ENCODE results near the gene SLC25A33. TPM values are rescaled to one million over a fixed set of nuclear protein-coding genes. Genes with fewer than 3 reads are reported as not detected.

The SLC25A33 gene
- total RNA-seq, 1 experiment from 2014 or later = 9.2 TPM

DNA sequence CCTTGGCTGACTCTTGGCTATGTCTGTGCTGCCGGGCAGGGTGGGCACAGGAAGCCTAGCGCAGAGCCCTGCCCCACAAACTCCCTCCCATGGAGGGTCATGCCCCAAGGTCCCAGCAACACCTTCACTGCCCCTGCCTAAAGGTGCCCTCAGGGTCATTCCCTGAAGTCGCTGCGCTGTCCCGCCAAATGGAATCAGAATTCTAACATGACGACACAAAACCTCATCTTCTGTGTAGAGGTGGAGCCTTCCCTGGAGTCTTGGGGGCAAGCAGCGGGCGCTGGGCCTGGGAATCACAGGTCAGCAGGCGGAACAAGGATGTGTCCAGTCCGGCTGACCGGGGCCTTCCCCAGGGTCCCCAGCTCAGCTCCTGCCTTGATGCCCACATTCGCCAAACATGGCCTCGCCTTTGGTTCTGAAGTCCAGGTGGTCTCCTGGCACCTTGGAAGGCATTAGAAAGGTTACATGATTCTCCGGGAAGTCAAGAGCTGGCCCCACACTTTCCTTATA, 66.7 kb downstream of the SLC25A33 start (continued):
- TF ChIP-seq, protein P1, sequence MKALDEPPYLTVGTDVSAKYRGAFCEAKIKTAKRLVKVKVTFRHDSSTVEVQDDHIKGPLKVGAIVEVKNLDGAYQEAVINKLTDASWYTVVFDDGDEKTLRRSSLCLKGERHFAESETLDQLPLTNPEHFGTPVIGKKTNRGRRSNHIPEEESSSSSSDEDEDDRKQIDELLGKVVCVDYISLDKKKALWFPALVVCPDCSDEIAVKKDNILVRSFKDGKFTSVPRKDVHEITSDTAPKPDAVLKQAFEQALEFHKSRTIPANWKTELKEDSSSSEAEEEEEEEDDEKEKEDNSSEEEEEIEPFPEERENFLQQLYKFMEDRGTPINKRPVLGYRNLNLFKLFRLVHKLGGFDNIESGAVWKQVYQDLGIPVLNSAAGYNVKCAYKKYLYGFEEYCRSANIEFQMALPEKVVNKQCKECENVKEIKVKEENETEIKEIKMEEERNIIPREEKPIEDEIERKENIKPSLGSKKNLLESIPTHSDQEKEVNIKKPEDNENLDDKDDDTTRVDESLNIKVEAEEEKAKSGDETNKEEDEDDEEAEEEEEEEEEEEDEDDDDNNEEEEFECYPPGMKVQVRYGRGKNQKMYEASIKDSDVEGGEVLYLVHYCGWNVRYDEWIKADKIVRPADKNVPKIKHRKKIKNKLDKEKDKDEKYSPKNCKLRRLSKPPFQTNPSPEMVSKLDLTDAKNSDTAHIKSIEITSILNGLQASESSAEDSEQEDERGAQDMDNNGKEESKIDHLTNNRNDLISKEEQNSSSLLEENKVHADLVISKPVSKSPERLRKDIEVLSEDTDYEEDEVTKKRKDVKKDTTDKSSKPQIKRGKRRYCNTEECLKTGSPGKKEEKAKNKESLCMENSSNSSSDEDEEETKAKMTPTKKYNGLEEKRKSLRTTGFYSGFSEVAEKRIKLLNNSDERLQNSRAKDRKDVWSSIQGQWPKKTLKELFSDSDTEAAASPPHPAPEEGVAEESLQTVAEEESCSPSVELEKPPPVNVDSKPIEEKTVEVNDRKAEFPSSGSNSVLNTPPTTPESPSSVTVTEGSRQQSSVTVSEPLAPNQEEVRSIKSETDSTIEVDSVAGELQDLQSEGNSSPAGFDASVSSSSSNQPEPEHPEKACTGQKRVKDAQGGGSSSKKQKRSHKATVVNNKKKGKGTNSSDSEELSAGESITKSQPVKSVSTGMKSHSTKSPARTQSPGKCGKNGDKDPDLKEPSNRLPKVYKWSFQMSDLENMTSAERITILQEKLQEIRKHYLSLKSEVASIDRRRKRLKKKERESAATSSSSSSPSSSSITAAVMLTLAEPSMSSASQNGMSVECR (CRISPR knock-in tag; IDR thresholded peaks at IDR 0.05; ENCODE audit: borderline replicate concordance) = no peak
- TF ChIP-seq, protein P2, sequence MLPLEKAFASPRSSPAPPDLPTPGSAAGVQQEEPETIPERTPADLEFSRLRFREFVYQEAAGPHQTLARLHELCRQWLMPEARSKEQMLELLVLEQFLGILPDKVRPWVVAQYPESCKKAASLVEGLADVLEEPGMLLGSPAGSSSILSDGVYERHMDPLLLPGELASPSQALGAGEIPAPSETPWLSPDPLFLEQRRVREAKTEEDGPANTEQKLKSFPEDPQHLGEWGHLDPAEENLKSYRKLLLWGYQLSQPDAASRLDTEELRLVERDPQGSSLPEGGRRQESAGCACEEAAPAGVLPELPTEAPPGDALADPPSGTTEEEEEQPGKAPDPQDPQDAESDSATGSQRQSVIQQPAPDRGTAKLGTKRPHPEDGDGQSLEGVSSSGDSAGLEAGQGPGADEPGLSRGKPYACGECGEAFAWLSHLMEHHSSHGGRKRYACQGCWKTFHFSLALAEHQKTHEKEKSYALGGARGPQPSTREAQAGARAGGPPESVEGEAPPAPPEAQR (CRISPR knock-in tag; IDR thresholded peaks at IDR 0.05) = no peak
- TF ChIP-seq, protein P3, sequence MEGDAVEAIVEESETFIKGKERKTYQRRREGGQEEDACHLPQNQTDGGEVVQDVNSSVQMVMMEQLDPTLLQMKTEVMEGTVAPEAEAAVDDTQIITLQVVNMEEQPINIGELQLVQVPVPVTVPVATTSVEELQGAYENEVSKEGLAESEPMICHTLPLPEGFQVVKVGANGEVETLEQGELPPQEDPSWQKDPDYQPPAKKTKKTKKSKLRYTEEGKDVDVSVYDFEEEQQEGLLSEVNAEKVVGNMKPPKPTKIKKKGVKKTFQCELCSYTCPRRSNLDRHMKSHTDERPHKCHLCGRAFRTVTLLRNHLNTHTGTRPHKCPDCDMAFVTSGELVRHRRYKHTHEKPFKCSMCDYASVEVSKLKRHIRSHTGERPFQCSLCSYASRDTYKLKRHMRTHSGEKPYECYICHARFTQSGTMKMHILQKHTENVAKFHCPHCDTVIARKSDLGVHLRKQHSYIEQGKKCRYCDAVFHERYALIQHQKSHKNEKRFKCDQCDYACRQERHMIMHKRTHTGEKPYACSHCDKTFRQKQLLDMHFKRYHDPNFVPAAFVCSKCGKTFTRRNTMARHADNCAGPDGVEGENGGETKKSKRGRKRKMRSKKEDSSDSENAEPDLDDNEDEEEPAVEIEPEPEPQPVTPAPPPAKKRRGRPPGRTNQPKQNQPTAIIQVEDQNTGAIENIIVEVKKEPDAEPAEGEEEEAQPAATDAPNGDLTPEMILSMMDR (IDR thresholded peaks at IDR 0.05) = no peak
- TF ChIP-seq ZNF416 (CRISPR knock-in tag; IDR thresholded peaks at IDR 0.05) = no peak

DNA sequence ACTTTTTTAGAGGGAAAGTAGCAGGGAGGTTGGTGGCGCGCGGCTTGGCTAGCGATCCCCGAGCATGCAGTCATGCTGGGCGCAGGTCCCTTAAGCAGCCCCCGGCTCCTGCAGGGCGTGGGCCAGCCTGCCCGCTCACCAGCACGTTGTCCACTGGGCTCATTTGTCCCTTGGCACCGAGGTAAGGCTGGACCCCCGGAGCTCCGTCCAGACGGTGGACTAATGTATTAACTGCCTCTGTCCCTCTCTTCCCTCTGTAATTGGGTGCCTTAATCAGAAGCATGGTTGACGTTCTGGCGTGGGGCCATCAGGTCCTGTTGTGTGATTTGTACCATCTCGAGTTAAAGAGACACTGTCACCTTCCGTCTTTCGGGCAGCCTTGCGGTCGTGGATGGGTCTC, 67.2 kb downstream of the SLC25A33 start:
- CTCF ChIA-PET = interaction anchor here (1.9 kb wide), 1 partner anchor 9 kb away, joined by 12 read pairs; no protein-coding TSS in a partner anchor
- POLR2A ChIA-PET = no interaction called here
- TF ChIP-seq MYBL2 (CRISPR knock-in tag; IDR thresholded peaks at IDR 0.05) = no peak
- peaks cover 12% of the 10 kb centered on the region; the same call in 1 of the 2 replicates for H3K36me3 Mint-ChIP-seq
- H3K27ac Mint-ChIP-seq = peak overlapping the region; percentile 78; the same call in 1 of the 2 replicates
- H3K9me3 Mint-ChIP-seq = no peaks in the 10 kb centered on the region
- ATAC-seq (no peak), DNase-seq (ENCODE audit: low spot score) (no peak)
- no peaks in the 10 kb centered on the region for H3K27me3 Mint-ChIP-seq (ENCODE audit: low read depth)
- no peak overlapping the region for H3K4me3 Mint-ChIP-seq
- H3K4me1 Mint-ChIP-seq = no peaks in the 10 kb centered on the region

DNA sequence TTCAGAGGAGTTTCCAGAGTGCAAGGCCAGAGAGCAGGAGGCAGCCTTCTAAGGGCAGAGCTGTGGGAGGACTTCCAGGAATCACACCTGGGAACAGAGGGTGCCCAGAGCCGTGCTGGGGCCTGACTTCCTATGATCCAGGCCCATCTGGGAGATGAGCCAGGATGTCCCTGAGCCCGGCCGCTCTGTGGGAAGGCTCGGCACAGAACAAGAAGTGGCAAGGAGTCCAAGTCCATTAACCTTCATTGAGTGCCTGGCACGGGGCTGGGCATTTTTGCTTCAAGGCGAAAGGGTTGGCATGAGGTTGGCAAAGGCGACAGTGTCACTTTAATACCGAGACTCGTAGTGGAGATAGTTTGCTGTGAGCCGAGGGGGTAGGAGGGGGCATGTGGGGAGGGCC, 67.7 kb downstream of the SLC25A33 start:
- TF ChIP-seq FOXJ3 (CRISPR knock-in tag; IDR thresholded peaks at IDR 0.05; ENCODE audit: borderline replicate concordance) (no peak), SMAD4 (CRISPR knock-in tag; IDR thresholded peaks at IDR 0.05) (no peak), JAZF1 (CRISPR knock-in tag; IDR thresholded peaks at IDR 0.05) (no peak), ZNF671 (CRISPR knock-in tag; IDR thresholded peaks at IDR 0.05) (no peak), CREB1 (CRISPR knock-in tag; IDR thresholded peaks at IDR 0.05) (no peak), MXD4 (CRISPR knock-in tag; IDR thresholded peaks at IDR 0.05; ENCODE audit: borderline replicate concordance) (no peak), OVOL2 (CRISPR knock-in tag; IDR thresholded peaks at IDR 0.05; ENCODE audit: borderline replicate concordance) (no peak), KAT7 (CRISPR knock-in tag; IDR thresholded peaks at IDR 0.05; ENCODE audit: borderline replicate concordance) (no peak), CBFB (CRISPR knock-in tag; IDR thresholded peaks at IDR 0.05; ENCODE audit: low read depth) (no peak), ETV6 (CRISPR knock-in tag; IDR thresholded peaks at IDR 0.05) (no peak), HMGA2 (CRISPR knock-in tag; IDR thresholded peaks at IDR 0.05) (no peak), ZNF219 (CRISPR knock-in tag; IDR thresholded peaks at IDR 0.05; ENCODE audit: borderline replicate concordance) (no peak)
- TF ChIP-seq, protein P4, sequence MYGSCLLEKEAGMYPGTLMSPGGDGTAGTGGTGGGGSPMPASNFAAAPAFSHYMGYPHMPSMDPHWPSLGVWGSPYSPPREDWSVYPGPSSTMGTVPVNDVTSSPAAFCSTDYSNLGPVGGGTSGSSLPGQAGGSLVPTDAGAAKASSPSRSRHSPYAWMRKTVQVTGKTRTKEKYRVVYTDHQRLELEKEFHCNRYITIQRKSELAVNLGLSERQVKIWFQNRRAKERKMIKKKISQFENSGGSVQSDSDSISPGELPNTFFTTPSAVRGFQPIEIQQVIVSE (CRISPR knock-in tag; IDR thresholded peaks at IDR 0.05; ENCODE audit: borderline replicate concordance) = no peak
- TF ChIP-seq, protein P5, sequence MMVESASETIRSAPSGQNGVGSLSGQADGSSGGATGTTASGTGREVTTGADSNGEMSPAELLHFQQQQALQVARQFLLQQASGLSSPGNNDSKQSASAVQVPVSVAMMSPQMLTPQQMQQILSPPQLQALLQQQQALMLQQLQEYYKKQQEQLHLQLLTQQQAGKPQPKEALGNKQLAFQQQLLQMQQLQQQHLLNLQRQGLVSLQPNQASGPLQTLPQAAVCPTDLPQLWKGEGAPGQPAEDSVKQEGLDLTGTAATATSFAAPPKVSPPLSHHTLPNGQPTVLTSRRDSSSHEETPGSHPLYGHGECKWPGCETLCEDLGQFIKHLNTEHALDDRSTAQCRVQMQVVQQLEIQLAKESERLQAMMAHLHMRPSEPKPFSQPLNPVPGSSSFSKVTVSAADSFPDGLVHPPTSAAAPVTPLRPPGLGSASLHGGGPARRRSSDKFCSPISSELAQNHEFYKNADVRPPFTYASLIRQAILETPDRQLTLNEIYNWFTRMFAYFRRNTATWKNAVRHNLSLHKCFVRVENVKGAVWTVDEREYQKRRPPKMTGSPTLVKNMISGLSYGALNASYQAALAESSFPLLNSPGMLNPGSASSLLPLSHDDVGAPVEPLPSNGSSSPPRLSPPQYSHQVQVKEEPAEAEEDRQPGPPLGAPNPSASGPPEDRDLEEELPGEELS (CRISPR knock-in tag; IDR thresholded peaks at IDR 0.05) = no peak
- TF ChIP-seq, protein P3 (IDR thresholded peaks at IDR 0.05) = no peak
- Mint-ChIP-seq H3K27ac (peak overlapping the region; percentile 78; the same call in 1 of the 2 replicates), H3K4me1 (no peaks in the 10 kb centered on the region), H3K36me3 (peaks cover 13% of the 10 kb centered on the region; the same call in 1 of the 2 replicates), H3K4me3 (no peak overlapping the region), H3K27me3 (ENCODE audit: low read depth) (no peaks in the 10 kb centered on the region), H3K9me3 (no peaks in the 10 kb centered on the region)
- ChIA-PET CTCF (interaction anchor here (1.5 kb wide), 1 partner anchor 9 kb away, joined by 6 read pairs; no protein-coding TSS in a partner anchor), POLR2A (no interaction called here)
- ATAC-seq (no peak), DNase-seq (ENCODE audit: low spot score) (no peak)

All from WTC11 (cell line).